ENCODE data around the gene LBX1.

LBX1 gene

GRCh38 chr10:101241840-101242707 is 12.8 kb upstream of the LBX1 start:
- Histone ChIP-seq H3K4me3 (replicated peaks; ENCODE audit: low read depth, low read length) (no peak overlapping the region), H3K27me3 (replicated peaks; ENCODE audit: control insufficient read depth, insufficient read depth, low read length) (peaks cover 2% of the 10 kb centered on the region), H3K36me3 (ENCODE audit: control insufficient read depth, insufficient read depth, low read length) (no peaks in the 10 kb centered on the region)
- no peak for TF ChIP-seq CTCF (IDR thresholded peaks at IDR 0.05; ENCODE audit: insufficient read depth, low read length, poor library complexity, severe bottlenecking)
- no peak for DNase-seq (ENCODE audit: extremely low read depth, insufficient read length)

GRCh38 chr10:101238732-101239105 is 9.5 kb upstream of the LBX1 start:
- no peak for DNase-seq (ENCODE audit: extremely low read depth, insufficient read length)
- Histone ChIP-seq H3K4me3 (replicated peaks; ENCODE audit: low read depth, low read length) (no peak overlapping the region), H3K27me3 (replicated peaks; ENCODE audit: control insufficient read depth, insufficient read depth, low read length) (peaks cover 2% of the 10 kb centered on the region), H3K36me3 (ENCODE audit: control insufficient read depth, insufficient read depth, low read length) (no peaks in the 10 kb centered on the region)
- TF ChIP-seq CTCF (IDR thresholded peaks at IDR 0.05; ENCODE audit: insufficient read depth, low read length, poor library complexity, severe bottlenecking) = peak; percentile 73

- DNase-seq (ENCODE audit: extremely low read depth, insufficient read length) = no peak
- Histone ChIP-seq H3K4me3 (replicated peaks; ENCODE audit: low read depth, low read length) (no peak overlapping the region), H3K36me3 (ENCODE audit: control insufficient read depth, insufficient read depth, low read length) (no peaks in the 10 kb centered on the region), H3K27me3 (replicated peaks; ENCODE audit: control insufficient read depth, insufficient read depth, low read length) (peaks cover 2% of the 10 kb centered on the region)
- TF ChIP-seq CTCF (IDR thresholded peaks at IDR 0.05; ENCODE audit: insufficient read depth, low read length, poor library complexity, severe bottlenecking) = no peak
These were observed 8.9 kb upstream of the LBX1 start for GRCh38 chr10:101237982-101238731.

- Histone ChIP-seq H3K4me3 (replicated peaks; ENCODE audit: low read depth, low read length) (no peak overlapping the region), H3K27me3 (replicated peaks; ENCODE audit: control insufficient read depth, insufficient read depth, low read length) (peaks cover 2% of the 10 kb centered on the region), H3K36me3 (ENCODE audit: control insufficient read depth, insufficient read depth, low read length) (no peaks in the 10 kb centered on the region)
- no peak for DNase-seq (ENCODE audit: extremely low read depth, insufficient read length)
- no peak for TF ChIP-seq CTCF (IDR thresholded peaks at IDR 0.05; ENCODE audit: insufficient read depth, low read length, poor library complexity, severe bottlenecking)
These were observed 8.1 kb upstream of the LBX1 start for GRCh38 chr10:101237081-101237981.

- Histone ChIP-seq H3K4me3 (replicated peaks; ENCODE audit: low read depth, low read length) (no peak overlapping the region), H3K36me3 (ENCODE audit: control insufficient read depth, insufficient read depth, low read length) (no peaks in the 10 kb centered on the region)
These were observed 7.3 kb upstream of the LBX1 start for GRCh38 chr10:101236376-101237080.

More at GRCh38 chr10:101236376-101237080, 7.3 kb upstream of the LBX1 start:
- no peak for TF ChIP-seq CTCF (IDR thresholded peaks at IDR 0.05; ENCODE audit: insufficient read depth, low read length, poor library complexity, severe bottlenecking)
- DNase-seq (ENCODE audit: extremely low read depth, insufficient read length) = no peak
- H3K27me3 ChIP-seq (replicated peaks; ENCODE audit: control insufficient read depth, insufficient read depth, low read length) = peaks cover 4% of the 10 kb centered on the region
